ENCODE data around the gene TRIM32.

The TRIM32 gene

GRCh38 chr9:116671605-116672004, 15.5 kb upstream of the TRIM32 start:
- Histone ChIP-seq H3K4me2 (no peak overlapping the region), H3K4me3 (IDR thresholded peaks at IDR 0.05; ENCODE audit: insufficient read depth, low read depth, low read length) (no peak overlapping the region), H3K27ac (no peak overlapping the region), H3K36me3 (ENCODE audit: insufficient read depth) (no peaks in the 10 kb centered on the region), H4K20me1 (ENCODE audit: insufficient read depth) (no peaks in the 10 kb centered on the region), H2AFZ (ENCODE audit: low read depth) (no peak overlapping the region), H3K4me1 (ENCODE audit: low read depth, poor library complexity, severe bottlenecking) (no peaks in the 10 kb centered on the region), H3K79me2 (ENCODE audit: insufficient read depth, low read depth) (no peaks in the 10 kb centered on the region), H3K9ac (no peak overlapping the region), H3K27me3 (ENCODE audit: insufficient read depth, low read depth) (no peaks in the 10 kb centered on the region)
- TF ChIP-seq CTCF (conservative IDR thresholded peaks at IDR 0.05; ENCODE audit: low read depth, low read length) = no peak

- no peak overlapping the region for H3K27ac ChIP-seq
- no peaks in the 10 kb centered on the region for H3K36me3 ChIP-seq (ENCODE audit: insufficient read depth)
- no peaks in the 10 kb centered on the region for H4K20me1 ChIP-seq (ENCODE audit: insufficient read depth)
- no peak overlapping the region for H3K9ac ChIP-seq
- H3K4me2 ChIP-seq = no peak overlapping the region
- no peaks in the 10 kb centered on the region for H3K79me2 ChIP-seq (ENCODE audit: insufficient read depth, low read depth)
- H3K4me1 ChIP-seq (ENCODE audit: low read depth, poor library complexity, severe bottlenecking) = no peaks in the 10 kb centered on the region
- no peak overlapping the region for H2AFZ ChIP-seq (ENCODE audit: low read depth)
- H3K4me3 ChIP-seq (IDR thresholded peaks at IDR 0.05; ENCODE audit: insufficient read depth, low read depth, low read length) = no peak overlapping the region
- H3K27me3 ChIP-seq (ENCODE audit: insufficient read depth, low read depth) = no peaks in the 10 kb centered on the region
- TF ChIP-seq CTCF (conservative IDR thresholded peaks at IDR 0.05; ENCODE audit: low read depth, low read length) = no peak
These were observed 13.7 kb upstream of the TRIM32 start for GRCh38 chr9:116673375-116673774.

- Histone ChIP-seq H3K27ac (no peak overlapping the region), H3K4me2 (no peak overlapping the region)
These were observed 12.7 kb upstream of the TRIM32 start for GRCh38 chr9:116674210-116674980.

GRCh38 chr9:116683535-116683934, 3.6 kb upstream of the TRIM32 start:
- H3K4me2 ChIP-seq = no peak overlapping the region
- no peak overlapping the region for H3K27ac ChIP-seq
- TF ChIP-seq CTCF (conservative IDR thresholded peaks at IDR 0.05; ENCODE audit: low read depth, low read length) = no peak
- no peaks in the 10 kb centered on the region for H3K36me3 ChIP-seq (ENCODE audit: insufficient read depth)
- H3K79me2 ChIP-seq (ENCODE audit: insufficient read depth, low read depth) = peaks cover 11% of the 10 kb centered on the region
- H3K27me3 ChIP-seq (ENCODE audit: insufficient read depth, low read depth) = no peaks in the 10 kb centered on the region
- no peaks in the 10 kb centered on the region for H4K20me1 ChIP-seq (ENCODE audit: insufficient read depth)
- no peak overlapping the region for H3K9ac ChIP-seq
- H2AFZ ChIP-seq (ENCODE audit: low read depth) = no peak overlapping the region
- no peak overlapping the region for H3K4me3 ChIP-seq (IDR thresholded peaks at IDR 0.05; ENCODE audit: insufficient read depth, low read depth, low read length)
- peaks cover 12% of the 10 kb centered on the region for H3K4me1 ChIP-seq (ENCODE audit: low read depth, poor library complexity, severe bottlenecking)

More at GRCh38 chr9:116674210-116674980, 12.7 kb upstream of the TRIM32 start:
- no peaks in the 10 kb centered on the region for H3K27me3 ChIP-seq (ENCODE audit: insufficient read depth, low read depth)
- H4K20me1 ChIP-seq (ENCODE audit: insufficient read depth) = no peaks in the 10 kb centered on the region
- no peak overlapping the region for H3K4me3 ChIP-seq (IDR thresholded peaks at IDR 0.05; ENCODE audit: insufficient read depth, low read depth, low read length)
- no peaks in the 10 kb centered on the region for H3K4me1 ChIP-seq (ENCODE audit: low read depth, poor library complexity, severe bottlenecking)
- no peaks in the 10 kb centered on the region for H3K79me2 ChIP-seq (ENCODE audit: insufficient read depth, low read depth)
- H3K9ac ChIP-seq = no peak overlapping the region
- no peak for TF ChIP-seq CTCF (conservative IDR thresholded peaks at IDR 0.05; ENCODE audit: low read depth, low read length)
- H3K36me3 ChIP-seq (ENCODE audit: insufficient read depth) = no peaks in the 10 kb centered on the region
- no peak overlapping the region for H2AFZ ChIP-seq (ENCODE audit: low read depth)

All from KMS-11 (cell line).